GM12891 (cell line): ENCODE measurements around the gene TSPAN4.

ENCODE experiments used
- POLR2A ChIP-seq: IDR thresholded peaks from 2 replicates; pipeline ENCODE4 v1.6.1; 2011; ENCODE audit warnings: low read depth, low read length, control low read depth
- POLR2AphosphoS5 ChIP-seq: IDR thresholded peaks from 2 replicates; pipeline ENCODE4 v1.6.1; 2011; ENCODE audit warnings: low read depth, low read length, control low read depth
- POU2F2 ChIP-seq: IDR thresholded peaks from 2 replicates; pipeline ENCODE4 v1.6.1; 2011; ENCODE audit warnings: low read depth, mild to moderate bottlenecking, control low read depth, low read length, moderate library complexity
- SPI1 ChIP-seq: IDR thresholded peaks from 2 replicates; pipeline ENCODE4 v1.6.1; 2011; ENCODE audit warnings: low read depth, low read length, control low read depth
- TAF1 ChIP-seq: IDR thresholded peaks from 2 replicates; pipeline ENCODE4 v1.6.1; 2011; ENCODE audit warnings: low read depth, low read length, control low read depth

- TF ChIP-seq POLR2A (no peak), POLR2AphosphoS5 (no peak), TAF1 (no peak), POU2F2 (no peak), SPI1 (no peak)
Observed at GRCh38 chr11:865462-866430, 23.1 kb downstream of the TSPAN4 start.
